DOHH2 (cell line): ENCODE data around the gene SNF8.

ENCODE experiments used
- CTCF ChIP-seq: fragments of 200-600 bp; sonication (generic); IDR thresholded peaks from one replicate; pipeline ENCODE4 v1.5.1; 2014; ENCODE audit warnings: antibody characterized with exemption, mild to moderate bottlenecking, low read depth, low read length; ENCODE audit not compliant: poor library complexity, severe bottlenecking
- EZH2phosphoT487 ChIP-seq: fragments of 200-600 bp; sonication (generic); IDR thresholded peaks from 2 replicates; pipeline ENCODE4 v1.6.1; 2017; ENCODE audit warnings: borderline replicate concordance, mild to moderate bottlenecking, antibody characterized with exemption, low read length, moderate library complexity, mixed read lengths

GRCh38 chr17:48970224-48970623, 25.6 kb upstream of the SNF8 start:
- TF ChIP-seq CTCF, result no peak
- no peak for TF ChIP-seq EZH2phosphoT487
